CD14-positive monocyte (primary cell): ENCODE results near the gene NDUFB8. TPM values are rescaled to one million over a fixed set of nuclear protein-coding genes. Genes with fewer than 3 reads are reported as not detected.

ENCODE experiments used
- DNase-seq, 3 donors: peaks; one replicate each; pipeline ENCODE4 v3.0.0-alpha.2; 2011 to 2022
- H2AFZ ChIP-seq: 2 replicates; pipeline ENCODE4 v1.6.0; 2012; ENCODE audit warnings: mild to moderate bottlenecking, low read depth, low read length, inconsistent platforms; ENCODE audit not compliant: insufficient read depth, poor library complexity, severe bottlenecking
- H3K27ac ChIP-seq, 2 donors: 1 replicate in 1 of 2; 2 replicates in 1 of 2; pipeline ENCODE4 v1.5.1; 2012 to 2013; ENCODE audit warnings: low read length in 2 of 2, control low read depth in 1 of 2, inconsistent platforms in 1 of 2, low read depth in 1 of 2, mild to moderate bottlenecking in 1 of 2
- H3K27me3 ChIP-seq, 2 donors: one replicate each; pipeline versions ENCODE4 v1.6.0 to v1.6.1; 2011 to 2013; ENCODE audit warnings: low read length in 2 of 2; ENCODE audit not compliant: control insufficient read depth in 2 of 2, insufficient read depth in 2 of 2
- H3K36me3 ChIP-seq, 2 donors: replicated peaks in 1 of 2; 1 replicate in 1 of 2; 2 replicates in 1 of 2; pipeline versions ENCODE4 v1.5.1 to v1.6.1; 2012 to 2013; ENCODE audit warnings: low read length in 2 of 2, control low read depth in 1 of 2, inconsistent platforms in 1 of 2, mild to moderate bottlenecking in 1 of 2; ENCODE audit not compliant: insufficient read depth in 2 of 2, control insufficient read depth in 1 of 2
- H3K4me1 ChIP-seq, 2 donors: 1 replicate in 1 of 2; 2 replicates in 1 of 2; pipeline versions ENCODE4 v1.5.1 to v1.6.1; 2012 to 2013; ENCODE audit warnings: low read length in 2 of 2, control low read depth in 1 of 2, inconsistent platforms in 1 of 2, mild to moderate bottlenecking in 1 of 2, moderate library complexity in 1 of 2; ENCODE audit not compliant: insufficient read depth in 2 of 2, control insufficient read depth in 1 of 2
- H3K4me2 ChIP-seq: replicated peaks from 2 replicates; pipeline ENCODE3; 2012; ENCODE audit warnings: low read length, moderate library complexity, mild to moderate bottlenecking; ENCODE audit not compliant: poor library complexity, severe bottlenecking; ENCODE audit errors: extremely low read depth
- H3K4me3 ChIP-seq, 3 experiments: fragments of 200-600 bp in 1 of 3; sonication (generic) in 1 of 3; replicated peaks in 1 of 3; 1 replicate in 2 of 3; 2 replicates in 1 of 3; pipeline ENCODE4 v1.5.1; 2011 to 2013; ENCODE audit warnings: low read length in 3 of 3, mild to moderate bottlenecking in 3 of 3, control low read depth in 2 of 3, low read depth in 2 of 3, inconsistent platforms in 1 of 3, moderate library complexity in 1 of 3
- H3K79me2 ChIP-seq: 2 replicates; pipeline ENCODE4 v1.6.0; 2012; ENCODE audit warnings: mild to moderate bottlenecking, control low read depth, inconsistent platforms, low read length, moderate library complexity; ENCODE audit not compliant: insufficient read depth
- H3K9ac ChIP-seq: 2 replicates; pipeline ENCODE4 v1.6.0; 2017; ENCODE audit warnings: low read length, mild to moderate bottlenecking; ENCODE audit not compliant: insufficient read depth, poor library complexity, severe bottlenecking
- H3K9me3 ChIP-seq, 2 donors: replicated peaks in 1 of 2; 1 replicate in 1 of 2; 2 replicates in 1 of 2; pipeline versions ENCODE4 v1.5.1 to v1.6.1; 2012 to 2013; ENCODE audit warnings: low read length in 2 of 2, control low read depth in 1 of 2; ENCODE audit not compliant: control insufficient read depth in 1 of 2, insufficient read depth in 1 of 2
- H4K20me1 ChIP-seq: 2 replicates; pipeline ENCODE4 v1.6.0; 2012; ENCODE audit warnings: mild to moderate bottlenecking, low read length, control low read depth, moderate library complexity; ENCODE audit not compliant: insufficient read depth
- H3K27ac Mint-ChIP-seq, 7 donors: one replicate each; pipeline ENCODE4 v1.8.0; 2020; ENCODE audit warnings: mild to moderate bottlenecking in 7 of 7, mixed read lengths in 7 of 7, moderate library complexity in 6 of 7, inconsistent platforms in 2 of 7
- H3K27me3 Mint-ChIP-seq, 3 donors: one replicate each; pipeline ENCODE4 v1.8.0; 2021 to 2022; ENCODE audit warnings: low read depth in 3 of 3, mild to moderate bottlenecking in 3 of 3, mixed read lengths in 3 of 3, moderate library complexity in 3 of 3, inconsistent platforms in 1 of 3
- H3K36me3 Mint-ChIP-seq, 2 donors: one replicate each; pipeline ENCODE4 v1.8.0; 2020; ENCODE audit warnings: mixed read lengths in 2 of 2, inconsistent platforms in 1 of 2, mild to moderate bottlenecking in 1 of 2
- H3K4me1 Mint-ChIP-seq: one replicate; pipeline ENCODE4 v1.8.0; 2020; ENCODE audit warnings: mild to moderate bottlenecking, mixed read lengths
- H3K4me3 Mint-ChIP-seq, 2 donors: one replicate each; pipeline ENCODE4 v1.8.0; 2020; ENCODE audit warnings: mild to moderate bottlenecking in 2 of 2, mixed read lengths in 2 of 2, moderate library complexity in 1 of 2
- H3K9me3 Mint-ChIP-seq, 7 donors: one replicate each; pipeline ENCODE4 v1.8.0; 2020 to 2022; ENCODE audit warnings: mixed read lengths in 7 of 7, mild to moderate bottlenecking in 6 of 7, moderate library complexity in 6 of 7, inconsistent platforms in 2 of 7
- CTCF ChIP-seq: fragments of 200-600 bp; IDR thresholded peaks from one replicate; pipeline ENCODE4 v1.8.0; 2022; ENCODE audit warnings: antibody characterized with exemption, mild to moderate bottlenecking
- WGBS: methylation state at CpG from one replicate; pipeline ENCODE4 v1.1.5; 2013; ENCODE audit warnings: missing lambda C conversion rate; ENCODE audit not compliant: insufficient coverage; 5-methylcytosine and 5-hydroxymethylcytosine counted together
- intact Hi-C, 2 donors: fragments of 100-400 bp; cut with micrococcal nuclease; formaldehyde crosslinking; loops; one replicate each; pipeline versions ENCODE4 v1.15.0 to v1.15.1; 2023
- polyA plus RNA-seq, 3 donors: library from polyadenylated mRNA; depleted of rRNA in 1 of 3; unstranded in 2 of 3; stranded (reverse) in 1 of 3; fragments of 300-500 nt in 2 of 3; fragments of >200 nt in 1 of 3; fragmentation: Illumina TruSeq in 2 of 3; gene quantifications; 1 replicate in 2 of 3; 2 replicates in 1 of 3; pipeline ENCODE4 v1.2.3, GENCODE V29; 2012 to 2021

The NDUFB8 gene
- polyA plus RNA-seq, 3 donors, result 124 to 419 (median 381) TPM

GRCh38 chr10:100516847-100517246 lies 12.8 kb downstream of the NDUFB8 start:
- peaks cover 16 to 18% of the 10 kb centered on the region in 2 donors for H3K27me3 ChIP-seq
- H3K79me2 ChIP-seq, result no peaks in the 10 kb centered on the region
- intact Hi-C loops, result loop anchor here in 1 of 2 donors (5.0 kb wide), 1 partner anchor 75 kb away; no protein-coding TSS in a partner anchor
- peaks cover 36 to 47% of the 10 kb centered on the region in 2 donors for H3K36me3 Mint-ChIP-seq
- WGBS, result 100% methylated on average over 2 of the region's 2 CpGs
- H3K4me1 Mint-ChIP-seq, result peaks cover 12% of the 10 kb centered on the region
- no peak overlapping the region for H3K4me3 ChIP-seq
- H3K27ac Mint-ChIP-seq, result no peak overlapping the region
- peaks cover 19 to 23% (median 22%) of the 10 kb centered on the region in 3 donors for H3K27me3 Mint-ChIP-seq
- peaks cover 4% of the 10 kb centered on the region for H4K20me1 ChIP-seq
- H3K4me2 ChIP-seq, result no peak overlapping the region
- H2AFZ ChIP-seq, result no peak overlapping the region
- no peak overlapping the region for H3K9ac ChIP-seq
- H3K36me3 ChIP-seq, result peaks cover 6 to 20% of the 10 kb centered on the region in 2 donors
- peaks cover 0 to 13% of the 10 kb centered on the region in 2 donors for H3K9me3 ChIP-seq
- H3K4me1 ChIP-seq, result peaks cover 5 to 10% of the 10 kb centered on the region in 2 donors
- no peak overlapping the region for H3K27ac ChIP-seq
- H3K4me3 Mint-ChIP-seq, result no peak overlapping the region
- TF ChIP-seq CTCF, result no peak
- peaks cover 0 to 7% (median 0%) of the 10 kb centered on the region in 7 donors for H3K9me3 Mint-ChIP-seq
- no peak for DNase-seq

GRCh38 chr10:100515612-100516011 lies 14.1 kb downstream of the NDUFB8 start:
- intact Hi-C loops, result loop anchor here in 1 of 2 donors (5.0 kb wide), 1 partner anchor 73 kb away; no protein-coding TSS in a partner anchor
- no peak for TF ChIP-seq CTCF
- Mint-ChIP-seq H3K4me1 (peaks cover 19% of the 10 kb centered on the region), H3K9me3 (peaks cover 0 to 7% (median 0%) of the 10 kb centered on the region in 7 donors), H3K4me3 (no peak overlapping the region), H3K27me3 (peaks cover 15 to 22% (median 21%) of the 10 kb centered on the region in 3 donors), H3K27ac (no peak overlapping the region), H3K36me3 (peaks cover 31 to 44% of the 10 kb centered on the region in 2 donors)
- Histone ChIP-seq H3K36me3 (peaks cover 6 to 16% of the 10 kb centered on the region in 2 donors), H3K4me2 (no peak overlapping the region), H3K27ac (no peak overlapping the region), H4K20me1 (peaks cover 4% of the 10 kb centered on the region), H3K4me1 (peaks cover 15 to 20% of the 10 kb centered on the region in 2 donors), H3K27me3 (peaks cover 16 to 18% of the 10 kb centered on the region in 2 donors), H2AFZ (no peak overlapping the region), H3K9ac (no peak overlapping the region), H3K9me3 (peaks cover 0 to 13% of the 10 kb centered on the region in 2 donors), H3K79me2 (no peaks in the 10 kb centered on the region), H3K4me3 (no peak overlapping the region)
- 100% methylated on average over 2 of the region's 3 CpGs for WGBS
- no peak for DNase-seq
